Transverse colon (tissue), 4 donors: Measurements from ENCODE around the gene IZUMO4. TPM values are rescaled to one million over a fixed set of nuclear protein-coding genes. Genes with fewer than 3 reads are reported as not detected.
A peak's percentile ranks its signal among the peaks of the same experiment; 100 is the strongest.

Source experiments
- DNase-seq: peaks from one replicate; pipeline ENCODE4 v3.0.0-alpha.2; 2019
- H3K27ac ChIP-seq, 4 donors: fragments of 200-600 bp; sonication (generic); 2 replicates each; pipeline ENCODE4 v1.5.1; 2016 to 2018; ENCODE audit warnings: inconsistent platforms in 4 of 4
- H3K27me3 ChIP-seq: fragments of 200-600 bp; sonication (generic); 2 replicates; pipeline ENCODE4 v1.5.1; 2017; ENCODE audit warnings: inconsistent platforms
- H3K36me3 ChIP-seq, 4 donors: fragments of 200-600 bp; sonication (generic); 2 replicates each; pipeline ENCODE4 v1.5.1; 2017 to 2019; ENCODE audit warnings: inconsistent platforms in 4 of 4
- H3K4me1 ChIP-seq, 4 donors: fragments of 200-600 bp; sonication (generic); 2 replicates each; pipeline ENCODE4 v1.5.1; 2017 to 2020; ENCODE audit warnings: inconsistent platforms in 4 of 4
- H3K4me3 ChIP-seq, 4 donors: fragments of 200-600 bp; sonication (generic); 1 replicate in 1 of 4; 2 replicates in 3 of 4; pipeline versions ENCODE4 v1.5.1 to v1.6.1; 2017 to 2019; ENCODE audit warnings: inconsistent platforms in 4 of 4
- H3K9me3 ChIP-seq, 2 donors: fragments of 200-600 bp; sonication (generic); 2 replicates each; pipeline ENCODE4 v1.5.1; 2017 to 2019; ENCODE audit warnings: inconsistent platforms in 2 of 2
- CTCF ChIP-seq, 5 experiments: fragments of 200-600 bp in 3 of 5; fragments of 450-650 bp in 2 of 5; sonication (generic) in 3 of 5; IDR thresholded peaks; 1 replicate in 2 of 5; 2 replicates in 3 of 5; pipeline ENCODE4 v1.5.1; 2016 to 2017; ENCODE audit warnings: antibody characterized with exemption in 5 of 5, inconsistent platforms in 3 of 5, mild to moderate bottlenecking in 2 of 5, moderate library complexity in 1 of 5
- EP300 ChIP-seq: sonication (generic); formaldehyde crosslinking; IDR thresholded peaks from one replicate; pipeline ENCODE4 v1.6.1; 2017; ENCODE audit warnings: antibody characterized with exemption, low read depth
- POLR2A ChIP-seq: fragments of 450-650 bp; IDR thresholded peaks from one replicate; pipeline ENCODE4 v1.6.1; 2016; ENCODE audit warnings: antibody characterized with exemption, mild to moderate bottlenecking, moderate library complexity
- POLR2AphosphoS5 ChIP-seq, 3 donors: sonication (generic); formaldehyde crosslinking; IDR thresholded peaks; one replicate each; pipeline ENCODE4 v1.6.1; 2016; ENCODE audit warnings: antibody characterized with exemption in 3 of 3
- WGBS, 2 donors: methylation state at CpG; one replicate each; pipeline ENCODE4 v1.1.5; 2018; ENCODE audit warnings: low coverage in 1 of 2; 5-methylcytosine and 5-hydroxymethylcytosine counted together
- in situ Hi-C, 4 donors: fragments of 200-750 bp; cut with MboI; loops; one replicate each; pipeline versions ENCODE4 v1.15.0 to v1.15.1; 2017; ENCODE audit warnings: low sequenced_read_pairs in 3 of 4, low pct_ligation_motif_present in 1 of 4, low pct_unique_long_range_greater_than_20kb in 1 of 4
- intact Hi-C: fragments of 100-400 bp; cut with DNase I; formaldehyde crosslinking; loops from one replicate; pipeline ENCODE4 v1.15.1; 2023; ENCODE audit warnings: low total_unique reads
- total RNA-seq, 4 donors: library from RNA; depleted of rRNA; stranded (reverse); fragments of >200 nt; gene quantifications; one replicate each; pipeline ENCODE4 v1.1.0, GENCODE V29; 2016

Gene IZUMO4
- total RNA-seq, 4 donors from 2014 or later, result 2.3 to 5.4 TPM; not detected in 2

- Histone ChIP-seq H3K4me1 (peaks cover 59 to 71% (median 69%) of the 10 kb centered on the region in 4 donors), H3K27ac (peak overlapping the region; percentile 96 to 100 (median 99)), H3K36me3 (peaks cover 0 to 8% (median 4%) of the 10 kb centered on the region in 4 donors), H3K27me3 (no peaks in the 10 kb centered on the region), H3K9me3 (no peaks in the 10 kb centered on the region), H3K4me3 (peak overlapping the region; percentile 95 to 99 (median 98))
- 2% methylated on average over 29 of the region's 49 CpGs; no CpG with 5 or more reads in 1 of the 2 donors for WGBS, 2 donors
- DNase-seq, result no peak
- TF ChIP-seq EP300, result no peak
- no peak for TF ChIP-seq POLR2AphosphoS5 (IDR thresholded peaks at IDR 0.05)
- no peak for TF ChIP-seq CTCF (IDR thresholded peaks at IDR 0.05)
- TF ChIP-seq POLR2A, result no peak
- in situ Hi-C loops, result no loop called here
- intact Hi-C loops, result no loop called here
Observed at GRCh38 chr19:2050349-2050990, 46.2 kb upstream of the IZUMO4 start.

GRCh38 chr19:2050991-2051772 is 45.5 kb upstream of the IZUMO4 start, which contains the start of gene MKNK2:
Gene MKNK2, minus strand, starts transcription at chr19:2051244. Its CDS starts 393 bp downstream, at chr19:2050851.
- intact Hi-C loops (no loop called here), in situ Hi-C loops (no loop called here)
- 4% methylated on average over 38 of the region's 93 CpGs; no CpG with 5 or more reads in 1 of the 2 donors for WGBS, 2 donors
- Histone ChIP-seq H3K27me3 (no peaks in the 10 kb centered on the region), H3K4me1 (peaks cover 59 to 71% (median 70%) of the 10 kb centered on the region in 4 donors), H3K36me3 (peaks cover 0 to 6% (median under 1%) of the 10 kb centered on the region in 4 donors), H3K4me3 (peak within 1 kb of the TSS; percentile 95 to 99 (median 98)), H3K27ac (peak within 1 kb of the TSS; percentile 96 to 100 (median 99)), H3K9me3 (no peaks in the 10 kb centered on the region)
- TF ChIP-seq CTCF (IDR thresholded peaks at IDR 0.05) (peak in 4 of 5 experiments; percentile 25 to 67 (median 51)), POLR2A (peak; percentile 88), EP300 (no peak), POLR2AphosphoS5 (IDR thresholded peaks at IDR 0.05) (peak; percentile 95 to 100 (median 99))
- peak; percentile 94 for DNase-seq

- intact Hi-C loops, result no loop called here
- H3K27ac ChIP-seq, result peak overlapping the region; percentile 96 to 100 (median 99)
- peaks cover 57 to 71% (median 69%) of the 10 kb centered on the region in 4 donors for H3K4me1 ChIP-seq
- 39% methylated on average over 18 of the region's 18 CpGs; no CpG with 5 or more reads in 1 of the 2 donors for whole genome bisulfite sequencing, 2 donors
- TF ChIP-seq EP300 (no peak), POLR2A (no peak), POLR2AphosphoS5 (IDR thresholded peaks at IDR 0.05) (no peak), CTCF (IDR thresholded peaks at IDR 0.05) (no peak)
- no peaks in the 10 kb centered on the region for H3K36me3 ChIP-seq
- H3K4me3 ChIP-seq, result peak overlapping the region in 3 of 4 donors; percentile 25 to 97 (median 95)
- H3K9me3 ChIP-seq, result no peaks in the 10 kb centered on the region
- in situ Hi-C loops, result no loop called here
- no peaks in the 10 kb centered on the region for H3K27me3 ChIP-seq
- DNase-seq, result peak; percentile 73
Observed at GRCh38 chr19:2051773-2052704, 44.7 kb upstream of the IZUMO4 start.
